Mesenteric fat pad (tissue), 1 donor: ENCODE data around the gene HOOK1. TPM values are rescaled to one million over a fixed set of nuclear protein-coding genes. Genes with fewer than 3 reads are reported as not detected.
"Not testable (repeated sequence)": the region's sequence is repeated elsewhere in the genome, so short reads cannot be mapped to it uniquely, and the experiment has no call there.

ENCODE experiments used
- DNase-seq: peaks from one replicate; pipeline ENCODE4 v3.0.0-alpha.2; 2020; ENCODE audit warnings: low spot score
- total RNA-seq: library from RNA; stranded (reverse); fragmentation: NEBNext Ultra II Directional; extraction: Animal tissue kit (Norgen Biotek cat#: 25700); gene quantifications from one replicate; pipeline ENCODE4 v1.2.1, GENCODE V29; 2021
- donor health status: DM: yes; HTN: yes; CAD: no.

The HOOK1 gene
- total RNA-seq, 1 donor from 2014 or later = not detected

DNA sequence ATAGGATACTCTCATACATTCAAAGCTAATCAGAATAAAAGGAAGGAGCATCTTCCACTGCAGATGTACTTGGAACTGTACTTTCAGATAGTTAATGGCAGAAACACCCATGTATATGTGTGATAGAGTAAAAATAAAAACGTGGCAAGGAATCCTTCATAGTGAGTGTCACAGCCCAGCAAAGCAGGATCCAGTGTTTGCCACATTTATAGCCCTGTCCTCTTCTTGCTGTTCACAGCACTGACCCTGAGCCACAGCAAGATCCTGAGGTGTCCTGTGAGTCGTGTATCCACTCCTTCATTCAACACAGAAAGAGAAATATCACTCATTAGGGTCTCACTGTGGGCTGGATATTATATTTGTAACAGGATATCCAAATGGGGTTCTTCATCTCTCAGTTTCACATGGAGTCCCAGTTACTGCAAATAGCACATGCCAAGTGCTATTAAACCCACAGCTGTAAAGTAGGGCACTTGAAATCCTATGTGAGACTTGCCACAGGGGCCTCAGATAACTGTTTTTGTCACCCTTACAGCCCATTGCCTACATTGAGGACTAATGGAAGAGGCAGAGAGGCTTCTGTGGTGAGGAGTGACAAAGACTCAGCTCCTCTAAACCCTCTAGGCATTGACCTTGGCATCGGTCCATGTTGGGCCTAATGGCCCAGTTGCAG is 70.5 kb downstream of the HOOK1 start:
- no peak for DNase-seq

DNA sequence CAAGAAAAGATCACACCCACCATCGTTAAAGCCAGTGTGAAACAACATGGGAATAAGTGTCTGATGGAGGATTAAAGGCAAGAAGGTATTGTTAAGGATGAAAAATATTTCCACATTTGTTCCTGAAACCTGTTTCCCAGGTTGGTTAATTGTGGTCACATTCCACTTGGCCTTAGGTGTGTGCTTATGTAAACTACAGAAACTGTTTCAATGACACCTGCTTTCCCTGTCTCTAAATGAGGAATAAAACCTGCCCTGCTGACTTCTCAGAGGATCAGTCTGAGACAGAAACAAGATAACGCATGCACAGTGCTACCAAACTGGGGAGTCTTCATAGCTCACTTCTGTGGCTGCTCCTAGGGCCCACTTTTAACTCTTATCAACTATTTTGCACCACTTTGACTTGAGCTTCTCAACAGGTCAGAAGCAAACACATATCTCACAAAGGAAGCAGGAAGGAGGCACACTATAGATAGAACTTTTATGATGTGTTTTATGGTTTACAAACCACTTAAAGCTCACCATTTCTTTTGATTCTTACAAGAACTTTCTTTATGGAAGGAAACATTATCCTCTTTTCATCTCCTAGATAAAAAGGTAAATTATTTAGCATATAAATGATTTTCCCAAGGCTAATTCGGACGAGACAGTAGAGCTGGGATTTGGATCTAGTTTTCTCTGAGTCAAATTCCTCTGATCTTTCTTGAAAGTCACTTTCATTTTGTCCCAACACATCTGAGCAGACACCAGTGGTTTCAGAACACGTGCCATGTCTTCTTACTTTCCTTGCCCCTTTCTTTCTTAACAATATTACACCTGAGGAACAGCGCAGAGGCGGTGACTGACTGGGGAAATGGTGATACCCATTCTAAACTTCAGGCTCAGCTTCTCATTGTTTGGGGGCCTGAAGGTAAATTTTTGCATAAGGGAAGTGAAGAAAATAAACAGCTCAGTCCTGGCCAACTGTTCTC is 78.4 kb downstream of the HOOK1 start:
- DNase-seq = no peak

DNA sequence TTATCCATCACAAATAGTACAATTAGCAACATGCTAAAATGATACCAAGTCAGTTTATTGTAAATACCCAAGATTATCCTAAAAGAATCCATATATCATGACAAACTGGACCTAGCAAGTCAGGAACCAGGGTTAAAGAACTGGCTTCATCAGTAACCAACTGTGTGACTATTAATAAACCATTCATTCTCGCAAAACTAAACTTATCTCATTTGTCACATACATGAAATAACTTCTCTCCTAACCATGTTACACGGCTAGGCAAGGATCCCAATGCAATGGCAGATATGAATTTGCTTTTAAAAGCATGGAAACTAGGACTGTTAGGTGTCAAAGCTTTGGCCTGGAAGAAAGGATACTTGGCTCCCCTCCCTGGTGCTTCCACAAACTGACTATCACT is 82.4 kb downstream of the HOOK1 start:
- DNase-seq = no peak

DNA sequence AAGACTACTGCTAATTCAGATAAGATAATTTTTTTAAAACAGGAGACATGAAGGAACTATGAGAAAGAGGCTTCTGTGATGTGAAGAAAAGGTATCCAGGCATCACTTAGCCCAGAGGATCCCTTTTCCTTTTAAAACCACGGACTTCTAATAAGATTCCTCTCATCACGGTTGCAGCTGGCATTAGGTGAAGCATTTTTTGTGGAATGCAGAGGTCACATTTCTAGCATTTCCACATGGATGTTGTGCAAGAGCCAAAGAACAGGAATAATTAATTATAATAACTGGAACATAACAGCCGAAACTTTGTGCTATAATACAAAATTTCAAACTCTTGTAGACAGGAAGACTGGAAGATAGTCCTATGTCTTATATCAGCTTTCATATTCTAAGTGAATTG is 84.2 kb downstream of the HOOK1 start:
- DNase-seq = no peak

DNA sequence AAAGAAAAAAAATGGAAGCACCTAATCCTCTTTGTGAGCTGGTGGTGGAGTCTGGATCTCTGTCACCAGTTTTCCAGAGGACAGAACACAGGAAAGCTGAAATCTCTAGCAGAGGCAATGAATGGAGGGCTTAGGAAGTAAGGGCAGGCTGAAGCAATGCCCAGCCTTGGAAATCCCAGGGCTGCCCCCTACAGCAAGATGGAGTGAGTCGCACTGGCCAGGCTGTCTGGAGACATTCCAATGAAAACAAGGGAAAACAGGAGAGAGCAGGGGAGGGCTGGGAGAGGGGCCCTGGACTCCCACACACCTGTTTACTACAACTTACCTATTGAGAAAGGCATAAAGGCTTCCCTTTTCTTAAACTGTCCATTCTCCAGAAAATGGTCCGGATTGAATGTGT is 85.9 kb downstream of the HOOK1 start:
- DNase-seq = no peak

DNA sequence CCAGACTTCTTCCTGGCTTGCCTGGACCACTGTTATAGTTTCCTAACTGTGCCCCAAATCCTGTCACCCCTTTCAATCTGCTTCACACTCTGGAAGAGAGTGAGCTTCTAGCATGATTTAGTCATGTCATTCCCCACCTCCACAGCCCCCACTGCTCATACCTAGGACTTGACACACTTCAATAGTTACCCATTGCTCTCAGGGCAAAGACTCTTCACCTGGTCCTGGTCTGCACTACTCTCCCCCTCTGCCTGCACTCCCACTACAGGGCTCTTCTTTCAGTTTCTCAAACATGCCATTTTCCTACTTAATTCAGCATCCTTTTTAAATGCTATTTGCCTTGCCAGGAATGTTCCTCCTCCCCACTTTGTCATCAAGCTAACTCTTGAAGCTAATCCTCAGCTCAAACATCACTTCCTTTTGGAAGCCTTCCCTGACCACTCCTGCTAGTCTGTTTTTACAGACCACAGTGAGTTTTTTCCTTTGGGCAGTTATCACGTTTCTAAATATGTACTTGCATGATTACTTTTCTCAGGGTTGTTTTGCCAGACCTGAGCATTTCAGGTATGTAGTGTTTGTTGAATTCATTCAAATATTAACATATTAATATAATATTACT is 87.1 kb downstream of the HOOK1 start:
- no peak for DNase-seq

DNA sequence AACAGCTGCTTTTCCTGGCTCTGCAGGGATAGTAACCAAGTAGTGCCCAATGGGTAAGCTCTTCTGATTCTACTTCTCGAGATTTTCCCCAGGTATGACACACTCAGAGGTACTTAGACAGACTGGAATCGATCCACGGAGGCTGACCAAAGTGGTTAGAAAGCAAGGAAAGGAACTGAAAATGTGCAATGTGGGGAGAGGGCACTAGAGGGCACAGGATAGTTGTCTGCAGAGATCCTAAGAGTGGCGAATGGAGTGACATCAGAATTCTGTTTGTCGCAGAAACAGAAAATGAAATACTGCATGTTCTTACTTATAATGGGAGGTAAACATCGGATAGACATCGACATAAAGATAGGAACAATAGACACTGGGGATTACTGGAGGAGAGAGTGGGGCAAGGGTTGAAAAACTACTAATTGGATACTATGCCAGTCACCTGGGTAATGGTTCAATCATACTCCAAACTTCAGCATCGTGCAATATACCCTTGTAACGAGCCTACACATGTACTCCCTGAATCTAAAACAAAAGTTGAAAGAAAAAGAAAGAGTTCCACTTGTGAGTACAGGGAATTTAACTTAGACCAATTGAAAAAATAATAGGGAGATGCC is 88.5 kb downstream of the HOOK1 start:
- no peak for DNase-seq

DNA sequence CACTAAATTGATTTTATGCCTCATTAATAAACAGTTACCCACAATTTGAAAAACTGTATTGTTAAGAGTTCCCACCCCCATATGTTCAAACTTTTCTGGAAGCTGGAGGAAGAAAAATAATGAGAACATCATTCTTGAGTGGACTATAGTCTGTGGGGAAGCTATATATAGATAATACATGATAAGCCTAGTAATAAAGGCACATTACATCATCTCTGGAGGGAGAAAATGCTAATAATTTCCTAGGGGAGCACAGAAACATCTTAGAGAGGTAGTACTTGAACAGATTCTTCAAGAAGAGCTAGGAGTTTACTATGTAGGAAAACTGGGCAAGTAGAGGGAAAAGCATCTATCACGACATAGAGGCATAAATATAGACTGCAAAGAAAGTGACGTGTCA is 92.2 kb downstream of the HOOK1 start:
- DNase-seq = no peak

DNA sequence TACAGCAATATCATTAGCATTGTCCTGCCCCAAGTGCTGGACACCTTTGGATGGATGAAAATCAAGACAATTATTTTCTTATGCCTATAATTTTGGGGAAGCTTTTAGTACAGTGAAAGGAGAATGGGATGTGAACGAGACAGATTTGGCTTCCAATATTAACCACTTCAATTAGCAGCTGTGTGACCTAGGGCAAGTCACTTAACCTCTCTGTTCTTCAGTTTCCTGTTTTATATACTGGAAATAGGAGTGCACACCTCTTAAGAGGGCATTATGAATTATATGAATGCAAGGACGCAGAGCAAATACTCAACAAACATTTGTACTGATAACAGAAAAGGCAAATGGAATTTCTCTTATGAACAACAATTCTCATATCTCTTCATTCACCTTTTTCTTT is 93.3 kb downstream of the HOOK1 start:
- no peak for DNase-seq

DNA sequence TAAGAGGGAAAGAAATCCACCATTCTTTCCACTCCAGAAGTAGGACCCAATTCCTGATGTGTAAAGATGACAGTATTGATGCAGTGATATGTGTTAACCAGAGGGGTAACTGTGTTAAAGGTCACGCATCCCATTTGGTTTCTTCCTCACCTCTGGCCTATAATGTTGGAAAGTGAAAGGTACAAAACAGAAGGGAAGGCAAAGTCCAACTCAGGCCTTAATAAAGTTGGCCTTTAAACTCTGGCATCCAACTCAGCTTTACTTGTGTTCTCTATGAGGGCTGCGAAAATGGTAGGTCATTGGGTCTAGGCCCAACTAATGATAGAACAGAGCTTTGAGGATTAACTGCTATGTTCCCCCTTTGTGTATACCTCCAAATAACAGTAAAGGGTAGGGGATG is 93.9 kb downstream of the HOOK1 start:
- DNase-seq = no peak

DNA sequence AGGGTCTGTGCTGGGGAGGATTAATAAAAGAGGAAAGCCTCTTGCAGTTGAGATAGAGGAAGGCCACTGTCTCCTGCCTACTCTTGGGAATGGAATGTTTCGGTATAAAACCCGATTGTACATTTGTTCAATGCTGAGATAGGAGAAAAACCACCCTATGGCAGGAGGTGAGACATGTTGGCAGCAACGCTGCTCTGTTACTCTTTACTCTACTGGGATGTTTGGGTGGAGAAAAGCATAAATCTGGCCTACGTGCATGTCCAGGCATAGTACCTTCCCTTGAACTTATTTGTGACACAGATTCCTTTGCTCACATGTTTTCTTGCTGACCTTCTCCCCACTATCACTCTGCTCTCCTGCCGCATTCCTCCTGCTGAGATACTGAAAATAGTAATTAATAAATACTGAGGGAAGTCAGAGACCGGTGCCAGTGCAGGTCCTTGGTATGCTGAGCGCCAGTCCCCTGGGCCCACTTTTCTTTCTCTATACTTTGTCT is 100.1 kb downstream of the HOOK1 start:
- DNase-seq = not testable (repeated sequence)

DNA sequence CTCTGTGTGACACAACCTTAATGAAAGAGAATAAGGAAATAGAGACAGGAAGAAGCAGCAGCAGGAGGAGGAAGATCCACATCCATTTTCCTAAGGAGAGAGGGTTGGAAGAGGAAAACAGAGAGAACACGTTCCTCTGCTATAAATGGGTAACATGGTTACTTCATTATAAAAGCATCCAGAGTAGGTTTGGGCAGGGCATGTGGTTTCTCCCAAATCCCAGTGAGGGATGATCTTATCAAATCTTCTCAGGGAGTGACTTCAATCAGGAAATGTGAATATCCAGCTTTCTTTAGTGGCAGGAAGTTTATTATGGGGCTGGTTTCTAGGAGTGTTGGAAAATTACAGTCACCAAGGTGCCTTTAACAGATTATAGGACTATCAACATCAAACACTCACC is 100.8 kb downstream of the HOOK1 start:
- DNase-seq = no peak

DNA sequence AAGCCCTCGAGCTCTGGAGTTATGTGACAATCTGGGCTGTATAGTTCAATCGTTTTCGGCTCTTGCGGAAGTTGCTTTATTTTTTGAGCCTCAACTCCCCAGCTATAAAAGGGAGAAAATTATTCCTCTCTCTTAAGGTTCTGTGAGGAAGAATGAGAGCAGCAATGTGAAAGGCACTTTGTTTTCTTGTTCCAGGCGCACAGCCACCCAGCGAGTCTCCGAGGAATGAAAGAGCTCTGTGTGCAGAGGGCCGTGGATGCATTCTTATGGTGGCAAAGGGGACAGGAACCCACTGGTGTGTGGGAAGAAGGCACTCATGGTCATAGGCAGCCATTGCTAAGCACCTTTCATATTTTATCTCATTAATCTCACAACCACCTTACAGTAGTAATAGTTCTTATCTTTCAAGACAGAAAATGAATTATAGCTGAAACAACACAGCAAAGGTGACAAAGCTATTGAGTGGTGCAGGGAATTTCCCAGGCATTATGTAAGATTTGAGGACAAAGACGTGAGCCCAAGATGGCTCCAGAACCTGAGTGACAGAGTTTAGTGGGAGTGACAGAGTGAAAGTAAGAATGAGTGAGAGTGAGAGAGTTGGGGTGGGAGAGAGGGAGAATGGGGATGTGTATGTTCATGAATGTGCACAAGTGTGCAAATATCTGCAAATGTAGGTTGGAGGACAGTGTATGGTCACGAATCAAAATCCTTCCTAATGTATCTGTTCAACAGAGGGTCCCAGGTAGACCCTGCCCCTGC is 102.5 kb downstream of the HOOK1 start:
- no peak for DNase-seq

DNA sequence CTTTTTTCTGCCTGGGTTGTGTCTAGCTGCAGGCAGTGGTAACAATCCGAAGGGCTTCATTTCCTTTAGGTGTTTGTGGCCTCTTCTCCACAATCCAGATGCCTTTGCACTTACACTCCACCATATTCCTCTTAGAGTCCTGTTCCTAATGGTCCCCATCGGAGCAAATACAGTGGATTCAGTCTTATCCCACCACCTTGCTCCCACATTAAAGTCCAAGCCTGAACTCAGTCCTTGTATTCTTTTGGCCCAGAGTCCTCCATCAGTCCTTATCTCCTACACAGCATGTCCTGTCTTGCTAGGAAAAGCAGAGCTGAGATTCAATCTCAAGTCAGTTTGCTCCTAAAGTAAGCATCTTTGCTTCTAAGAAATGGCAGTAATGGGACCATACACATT is 103.0 kb downstream of the HOOK1 start:
- DNase-seq = no peak

DNA sequence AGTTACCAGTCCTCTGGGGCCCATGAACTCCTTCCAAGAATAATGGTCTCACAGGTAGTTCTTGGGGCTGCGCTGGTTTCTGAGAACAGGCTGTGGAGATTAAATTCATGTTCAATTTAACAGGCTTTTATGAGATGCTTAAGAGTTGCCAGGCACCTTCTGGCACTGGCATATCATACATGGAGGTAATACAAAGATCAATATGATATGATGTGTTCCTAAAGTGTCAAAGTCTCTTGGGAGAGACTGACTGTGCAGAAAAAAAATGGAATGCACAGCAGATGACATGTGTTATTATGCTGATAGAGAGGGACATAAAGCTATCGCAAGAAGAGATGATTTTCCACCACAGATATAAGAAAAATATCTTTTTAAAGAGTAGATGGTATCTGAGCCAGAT is 105.0 kb downstream of the HOOK1 start:
- DNase-seq = no peak

DNA sequence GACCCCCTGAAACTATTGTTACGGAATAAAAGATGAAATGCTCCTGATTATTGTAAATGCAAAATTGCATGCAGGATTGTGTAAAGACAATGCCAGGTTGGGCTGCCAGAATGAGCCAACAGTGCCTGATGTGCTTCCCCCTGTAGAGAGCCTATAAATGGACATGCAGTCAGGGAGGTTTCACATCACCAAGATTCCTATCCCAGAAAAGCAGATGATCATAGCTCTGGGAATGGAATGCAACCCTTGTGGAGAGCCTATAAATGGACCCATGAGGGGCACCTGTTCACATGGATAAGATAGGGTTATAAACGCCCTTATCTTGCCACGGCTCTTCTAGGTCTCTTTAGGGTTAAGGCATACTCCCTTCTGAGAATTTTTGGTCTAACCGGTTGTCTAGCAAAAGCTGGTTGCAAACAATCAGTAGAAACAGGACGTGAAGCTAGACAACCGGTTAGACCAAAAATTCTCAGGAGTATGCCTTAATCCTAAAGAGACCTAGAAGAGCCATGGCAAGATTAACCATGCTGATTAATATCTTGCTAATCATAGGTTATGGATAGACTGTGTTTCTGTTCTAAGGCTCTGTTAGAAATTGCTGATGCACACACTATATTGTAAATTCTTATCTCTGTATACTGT is 106.6 kb downstream of the HOOK1 start:
- not testable (repeated sequence) for DNase-seq

DNA sequence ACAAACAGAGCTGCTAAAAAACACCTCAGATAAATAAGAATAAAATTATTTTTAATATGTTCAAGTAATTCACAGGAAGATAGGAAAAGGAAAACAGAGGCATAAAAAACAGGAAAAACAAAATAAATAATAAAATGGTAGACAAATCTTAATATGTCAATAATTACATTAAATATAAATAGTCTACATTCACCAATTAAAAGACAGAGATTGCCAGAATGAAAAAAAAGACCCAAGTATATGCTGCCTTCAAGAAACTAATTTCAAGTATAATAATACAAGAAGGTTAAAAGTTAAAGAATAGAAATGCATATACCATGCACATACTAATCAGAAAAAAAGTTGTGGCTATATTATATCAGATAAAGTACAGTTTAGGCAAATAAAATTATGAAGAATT is 109.9 kb downstream of the HOOK1 start:
- DNase-seq = no peak
